GM18907 (cell line): Measurements from ENCODE around the gene CCDC92.

ENCODE experiments used
- ATAC-seq: cut with Tn5 transposase; IDR thresholded peaks from one replicate; pipeline ENCODE4 v1.9.1; 2021; ENCODE audit warnings: mild to moderate bottlenecking, moderate library complexity; ENCODE audit not compliant: unreplicated experiment

Gene CCDC92

GRCh38 chr12:123937707-123938591 lies 34.7 kb downstream of the CCDC92 start:
- no peak for ATAC-seq

GRCh38 chr12:123936956-123937706 lies 35.5 kb downstream of the CCDC92 start:
- ATAC-seq = no peak

GRCh38 chr12:123936471-123936870 lies 36.2 kb downstream of the CCDC92 start:
- ATAC-seq = no peak

- no peak for ATAC-seq
Observed at GRCh38 chr12:123935956-123936355, 36.7 kb downstream of the CCDC92 start.

- no peak for ATAC-seq
Observed at GRCh38 chr12:123934829-123935228, 37.8 kb downstream of the CCDC92 start.

- no peak for ATAC-seq
Observed at GRCh38 chr12:123934016-123934620, 38.5 kb downstream of the CCDC92 start.

- ATAC-seq = no peak
Observed at GRCh38 chr12:123933214-123933613, 39.4 kb downstream of the CCDC92 start.

- no peak for ATAC-seq
Observed at GRCh38 chr12:123931686-123932321, 40.8 kb downstream of the CCDC92 start.

GRCh38 chr12:123929946-123930583 lies 42.6 kb downstream of the CCDC92 start:
- ATAC-seq = no peak

GRCh38 chr12:123928897-123929296 lies 43.7 kb downstream of the CCDC92 start:
- no peak for ATAC-seq

GRCh38 chr12:123928274-123928865 lies 44.3 kb downstream of the CCDC92 start:
- ATAC-seq = no peak

GRCh38 chr12:123924539-123924938 lies 48.1 kb downstream of the CCDC92 start:
- no peak for ATAC-seq

GRCh38 chr12:123923927-123924326 lies 48.7 kb downstream of the CCDC92 start:
- no peak for ATAC-seq

GRCh38 chr12:123923038-123923437 lies 49.6 kb downstream of the CCDC92 start:
- no peak for ATAC-seq

GRCh38 chr12:123919980-123920360 lies 52.7 kb downstream of the CCDC92 start:
- ATAC-seq = no peak

- no peak for ATAC-seq
Observed at GRCh38 chr12:123917337-123917850, 55.2 kb downstream of the CCDC92 start.

- ATAC-seq = no peak
Observed at GRCh38 chr12:123916729-123917128, 55.9 kb downstream of the CCDC92 start.

- no peak for ATAC-seq
Observed at GRCh38 chr12:123914726-123915333, 57.8 kb downstream of the CCDC92 start.
